GM10847 (cell line): Measurements from ENCODE around the gene PABPC1L2A.
"Not testable (repeated sequence)": the region's sequence is repeated elsewhere in the genome, so short reads cannot be mapped to it uniquely, and the experiment has no call there.

ENCODE experiments used
- POLR2A ChIP-seq: IDR thresholded peaks from 2 replicates; pipeline ENCODE4 v1.6.1; 2011; ENCODE audit not compliant: insufficient read length; ENCODE audit errors: extremely low read depth

PABPC1L2A gene

DNA sequence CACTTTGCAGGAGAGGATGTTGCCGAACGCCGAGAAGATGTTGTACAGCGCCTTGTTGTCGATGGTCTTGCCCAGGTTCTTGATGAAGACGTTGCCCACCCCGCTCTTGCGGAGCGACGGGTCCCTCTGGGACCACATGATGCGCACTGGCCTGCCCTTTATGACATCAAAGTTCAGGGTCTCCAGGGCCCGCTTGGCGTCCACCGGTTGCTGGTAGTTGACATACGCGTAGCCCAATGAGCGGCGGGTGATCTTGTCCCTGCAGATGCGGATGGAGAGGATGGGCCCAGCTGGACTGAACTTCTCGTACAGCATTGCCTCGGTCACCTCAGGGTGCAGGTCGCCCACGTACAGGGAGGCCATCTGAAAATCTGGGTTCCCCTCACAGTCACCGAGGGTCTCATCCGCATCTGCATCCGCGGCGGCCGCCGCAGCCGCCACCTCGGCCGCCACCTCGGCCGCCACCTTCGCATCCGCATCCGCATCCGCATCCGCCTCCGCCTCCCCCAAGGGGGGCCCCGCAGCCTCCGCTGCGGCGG lies at the start of gene PABPC1L2A:
PABPC1L2A (minus strand) TSS at position 489 of the 539 bp plus-strand sequence; CDS start at position 363, 126 bp downstream.
- TF ChIP-seq POLR2A: not testable (repeated sequence)

DNA sequence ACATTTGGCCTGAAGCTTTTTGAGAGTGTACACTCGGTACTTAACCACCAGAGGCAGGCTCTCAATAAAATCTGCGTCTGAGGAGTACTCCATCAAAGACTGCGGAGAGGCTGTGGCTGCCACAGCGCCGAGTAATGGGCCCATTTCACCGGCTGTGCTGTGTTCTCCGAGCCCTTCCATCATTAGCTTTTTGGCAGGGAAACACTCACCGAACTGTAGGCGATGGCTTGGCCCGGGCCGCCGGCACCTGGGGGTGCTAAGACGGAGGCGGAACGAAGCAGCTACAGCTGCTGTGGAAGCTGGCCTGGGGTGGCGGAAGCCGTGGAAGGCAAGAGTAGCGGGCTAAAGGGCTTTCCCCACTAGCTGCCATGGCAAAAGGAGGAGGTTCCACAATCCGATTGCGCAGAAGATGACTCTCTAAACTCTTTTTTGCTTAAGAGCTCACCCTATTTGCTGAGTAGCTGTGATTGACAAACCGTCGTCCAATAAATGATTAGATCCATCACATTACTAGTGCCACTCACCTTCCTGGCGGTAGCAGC lies 48.5 kb upstream of the PABPC1L2A start:
- TF ChIP-seq POLR2A: no peak

DNA sequence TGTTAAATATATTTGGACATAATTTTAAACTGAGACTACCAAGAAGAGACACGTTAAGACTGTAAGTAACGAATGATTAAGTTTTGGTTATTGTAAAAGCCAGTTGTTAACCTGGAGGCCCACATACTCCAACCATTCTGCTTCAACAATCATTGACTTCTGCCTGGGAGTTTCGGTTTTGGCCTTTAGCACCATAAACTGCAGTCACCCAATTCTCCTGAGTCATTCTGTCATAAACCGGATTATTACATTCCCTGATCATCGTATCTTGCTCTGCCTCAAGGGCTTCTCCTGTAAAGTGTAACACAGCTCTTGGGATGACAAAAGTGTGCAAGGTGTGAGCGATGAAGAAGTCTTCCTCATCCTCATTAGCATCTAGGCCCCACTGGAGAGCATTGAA lies 46.9 kb upstream of the PABPC1L2A start:
- no peak for TF ChIP-seq POLR2A

DNA sequence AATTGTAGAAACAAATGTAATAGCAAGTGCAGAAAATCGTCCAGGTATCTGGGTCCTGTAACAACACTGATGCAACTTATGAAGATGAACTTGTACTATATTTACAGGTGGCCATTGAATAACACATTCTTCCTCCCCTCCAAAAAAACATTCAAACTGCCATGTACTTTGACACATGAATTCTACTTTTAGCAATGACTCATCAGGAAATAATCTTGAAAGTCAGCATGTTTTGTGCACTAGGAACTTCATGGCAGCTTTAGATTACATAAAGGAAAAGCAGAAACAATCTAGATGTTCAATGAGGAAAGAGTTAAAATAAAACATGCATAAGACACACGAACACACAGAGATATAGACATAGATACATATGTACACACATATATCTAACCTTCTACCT lies 2.5 kb downstream of the PABPC1L2A start:
- no peak for TF ChIP-seq POLR2A

GRCh38 chrX:73069365-73070035 lies 9.8 kb downstream of the PABPC1L2A start:
- no peak for TF ChIP-seq POLR2A

- no peak for TF ChIP-seq POLR2A
These were observed 10.6 kb downstream of the PABPC1L2A start for GRCh38 chrX:73068467-73069364.

- no peak for TF ChIP-seq POLR2A
These were observed 50.4 kb downstream of the PABPC1L2A start for GRCh38 chrX:73028876-73029275.
